Activated naive CD4-positive, alpha-beta T cell treated with anti-CD3 and anti-CD28 coated beads, Interleukin-2, amount 10 ng/mL, durations not matched to agents 7 days and 5 days (primary cell): Measurements from ENCODE around the gene TSPOAP1.
A peak's percentile ranks its signal among the peaks of the same experiment; 100 is the strongest.

Experiments
- CTCF ChIA-PET: fragments of 350-600 bp; sonication (Branson Sonifier 250); formaldehyde crosslinking; loops from one replicate; lab custom pipeline; 2021; ENCODE audit warnings: antibody characterized with exemption; lab: Charles Lee
- DNase-seq: peaks from one replicate; pipeline ENCODE4 v3.0.0-alpha.2; 2020
- H3K27ac Mint-ChIP-seq: one replicate; pipeline ENCODE4 v1.8.0; 2021; ENCODE audit warnings: mild to moderate bottlenecking, moderate library complexity, mixed read lengths
- H3K27me3 Mint-ChIP-seq: one replicate; pipeline ENCODE4 v1.8.0; 2021; ENCODE audit warnings: mild to moderate bottlenecking, mixed read lengths
- H3K36me3 Mint-ChIP-seq: one replicate; pipeline ENCODE4 v1.8.0; 2021; ENCODE audit warnings: mixed read lengths
- H3K4me1 Mint-ChIP-seq: one replicate; pipeline ENCODE4 v1.8.0; 2021; ENCODE audit warnings: mixed read lengths
- H3K4me3 Mint-ChIP-seq: one replicate; pipeline ENCODE4 v1.8.0; 2021; ENCODE audit warnings: mild to moderate bottlenecking, moderate library complexity, mixed read lengths
- H3K9me3 Mint-ChIP-seq: one replicate; pipeline ENCODE4 v1.8.0; 2021; ENCODE audit warnings: mixed read lengths

TSPOAP1 gene

DNA sequence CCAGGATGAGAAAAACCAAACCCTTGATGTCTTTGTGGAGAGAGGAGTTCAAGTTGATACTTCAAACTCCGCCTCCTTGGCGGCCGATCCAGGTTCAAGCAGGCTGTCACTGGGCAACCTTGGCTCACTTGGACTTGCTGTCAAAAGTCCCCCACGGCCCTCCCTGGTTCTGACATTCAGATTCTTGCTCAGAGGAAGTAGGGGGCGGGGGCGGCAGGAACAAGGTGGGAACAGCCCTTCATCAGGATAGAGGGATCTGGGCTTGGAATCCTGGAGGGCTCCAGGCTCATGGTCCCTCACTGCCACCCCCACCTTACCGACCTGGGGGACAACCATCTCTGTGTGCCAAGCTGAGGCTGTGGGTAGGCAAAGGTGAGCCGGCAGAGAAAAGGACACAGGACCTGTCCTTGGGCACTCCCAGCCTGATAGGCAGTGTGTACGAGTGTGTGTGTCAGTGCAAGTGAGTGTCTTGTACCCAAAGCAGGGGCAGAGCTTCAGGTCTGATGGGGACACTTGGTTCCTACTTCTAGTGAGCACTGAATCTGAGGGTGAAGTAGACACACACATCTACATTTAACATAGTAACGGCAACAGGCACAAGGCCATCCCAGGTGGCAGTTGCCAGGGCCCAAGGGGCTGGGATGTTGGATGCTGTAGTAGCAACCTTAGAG lies 6.6 kb upstream of the TSPOAP1 start:
- peak overlapping the region; percentile 99 for H3K4me3 Mint-ChIP-seq
- peaks cover 14% of the 10 kb centered on the region for H3K27me3 Mint-ChIP-seq
- peak overlapping the region; percentile 99 for H3K27ac Mint-ChIP-seq
- peak; percentile 66 for DNase-seq
- H3K36me3 Mint-ChIP-seq = peaks cover 50% of the 10 kb centered on the region
- H3K9me3 Mint-ChIP-seq = no peaks in the 10 kb centered on the region
- CTCF ChIA-PET = interaction anchor here (1.4 to 9.3 kb wide), 3 partner anchors 10 to 18 kb away, joined by 3 to 114 read pairs (median 6); partner anchors contain the start of gene SUPT4H1
- peaks cover 23% of the 10 kb centered on the region for H3K4me1 Mint-ChIP-seq

GRCh38 chr17:58334661-58335060 lies 6.1 kb upstream of the TSPOAP1 start:
- CTCF ChIA-PET = interaction anchor here (2.1 to 9.3 kb wide), 2 partner anchors 10 to 17 kb away, joined by 6 to 114 read pairs; no protein-coding TSS in a partner anchor

DNA sequence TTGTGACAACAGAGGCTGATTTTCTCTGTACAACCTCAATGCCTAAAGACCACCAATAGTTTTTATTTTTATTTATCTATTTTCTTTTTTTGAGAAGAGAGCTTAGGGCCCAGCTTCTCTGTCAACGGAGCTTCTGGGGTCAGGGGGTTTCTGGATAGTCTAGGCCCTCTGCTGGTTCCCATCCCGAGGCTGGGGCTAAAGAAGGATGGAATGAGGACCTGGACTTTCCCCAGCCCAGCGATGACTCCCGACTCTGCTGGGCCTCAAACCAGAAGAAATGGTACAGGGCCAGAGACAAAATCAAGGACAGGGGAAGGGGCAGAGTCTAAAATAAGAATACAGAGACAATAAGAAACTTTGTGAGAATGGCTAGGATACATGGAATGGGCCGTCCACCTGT lies 5.7 kb upstream of the TSPOAP1 start:
- peaks cover 49% of the 10 kb centered on the region for H3K36me3 Mint-ChIP-seq
- peak overlapping the region; percentile 99 for H3K27ac Mint-ChIP-seq
- H3K27me3 Mint-ChIP-seq = peaks cover 14% of the 10 kb centered on the region
- H3K4me1 Mint-ChIP-seq = peaks cover 25% of the 10 kb centered on the region
- no peak for DNase-seq
- CTCF ChIA-PET = interaction anchor here (1.0 to 9.3 kb wide), 3 partner anchors 11 to 18 kb away, joined by 3 to 114 read pairs (median 8); partner anchors contain the start of gene SUPT4H1
- H3K9me3 Mint-ChIP-seq = no peaks in the 10 kb centered on the region
- H3K4me3 Mint-ChIP-seq = peak overlapping the region; percentile 99

More at GRCh38 chr17:58334661-58335060, 6.1 kb upstream of the TSPOAP1 start:
- H3K4me1 Mint-ChIP-seq = peaks cover 22% of the 10 kb centered on the region
- peak overlapping the region; percentile 99 for H3K27ac Mint-ChIP-seq
- peaks cover 50% of the 10 kb centered on the region for H3K36me3 Mint-ChIP-seq
- no peaks in the 10 kb centered on the region for H3K9me3 Mint-ChIP-seq
- peak; percentile 32 for DNase-seq
- H3K27me3 Mint-ChIP-seq = peaks cover 14% of the 10 kb centered on the region
- H3K4me3 Mint-ChIP-seq = peak overlapping the region; percentile 99

DNA sequence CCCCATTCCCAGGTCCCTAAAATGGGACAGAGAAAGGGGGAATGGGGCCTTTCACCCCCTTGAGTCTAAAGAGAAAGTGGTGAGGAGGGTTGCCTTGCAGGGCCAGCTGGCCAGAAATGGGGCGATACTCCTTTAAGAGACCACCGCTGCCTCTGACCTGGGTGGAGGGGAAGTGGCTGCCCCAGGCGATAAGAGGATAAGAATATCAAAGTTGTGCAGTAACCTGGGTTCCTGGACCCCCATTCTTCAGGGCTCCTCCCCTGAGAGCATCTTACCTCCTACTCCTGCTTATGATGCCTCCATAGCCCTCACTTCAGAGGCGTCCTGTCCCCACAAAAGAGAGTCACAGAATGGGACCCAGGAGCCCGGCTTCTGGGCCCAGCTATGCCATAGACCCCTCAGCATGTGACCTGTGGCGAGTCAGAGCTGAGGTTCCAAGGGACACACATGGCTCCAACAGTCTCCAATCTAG lies 5.2 kb upstream of the TSPOAP1 start:
- Mint-ChIP-seq H3K4me1 (peaks cover 30% of the 10 kb centered on the region), H3K27me3 (peaks cover 14% of the 10 kb centered on the region), H3K9me3 (no peaks in the 10 kb centered on the region), H3K36me3 (peaks cover 46% of the 10 kb centered on the region), H3K4me3 (peak overlapping the region; percentile 99), H3K27ac (peak overlapping the region; percentile 99)
- DNase-seq = peak; percentile 62
- CTCF ChIA-PET = interaction anchor here (1.0 to 9.3 kb wide), 4 partner anchors 11 to 18 kb away, joined by 3 to 114 read pairs (median 6); partner anchors contain the start of gene SUPT4H1

GRCh38 chr17:58332778-58333735 lies 4.5 kb upstream of the TSPOAP1 start:
- H3K4me3 Mint-ChIP-seq = peak overlapping the region; percentile 99
- peak overlapping the region; percentile 99 for H3K27ac Mint-ChIP-seq
- no peaks in the 10 kb centered on the region for H3K9me3 Mint-ChIP-seq
- H3K27me3 Mint-ChIP-seq = peaks cover 14% of the 10 kb centered on the region
- DNase-seq = peak; percentile 76
- CTCF ChIA-PET = interaction anchor here (0.8 to 9.3 kb wide), 5 partner anchors 8 to 19 kb away, joined by 3 to 114 read pairs (median 3); partner anchors contain the start of gene SUPT4H1
- peaks cover 33% of the 10 kb centered on the region for H3K4me1 Mint-ChIP-seq
- peaks cover 41% of the 10 kb centered on the region for H3K36me3 Mint-ChIP-seq

GRCh38 chr17:58331815-58332777 lies 3.5 kb upstream of the TSPOAP1 start:
- DNase-seq = peak; percentile 96
- no peaks in the 10 kb centered on the region for H3K9me3 Mint-ChIP-seq
- peak overlapping the region; percentile 99 for H3K4me3 Mint-ChIP-seq
- CTCF ChIA-PET = interaction anchor here (0.7 to 9.3 kb wide), 3 partner anchors 9 to 19 kb away, joined by 3 to 114 read pairs (median 3); no protein-coding TSS in a partner anchor
- H3K4me1 Mint-ChIP-seq = peaks cover 39% of the 10 kb centered on the region
- peak overlapping the region; percentile 99 for H3K27ac Mint-ChIP-seq
- peaks cover 41% of the 10 kb centered on the region for H3K36me3 Mint-ChIP-seq
- H3K27me3 Mint-ChIP-seq = peaks cover 19% of the 10 kb centered on the region

- H3K9me3 Mint-ChIP-seq = no peaks in the 10 kb centered on the region
- peak overlapping the region; percentile 99 for H3K4me3 Mint-ChIP-seq
- peak; percentile 81 for DNase-seq
- CTCF ChIA-PET = interaction anchor here (9.3 kb wide), 1 partner anchor 14 kb away, joined by 114 read pairs; no protein-coding TSS in a partner anchor
- H3K36me3 Mint-ChIP-seq = peaks cover 44% of the 10 kb centered on the region
- peaks cover 25% of the 10 kb centered on the region for H3K27me3 Mint-ChIP-seq
- H3K27ac Mint-ChIP-seq = peak overlapping the region; percentile 99
- peaks cover 35% of the 10 kb centered on the region for H3K4me1 Mint-ChIP-seq
Observed at GRCh38 chr17:58330997-58331814, 2.6 kb upstream of the TSPOAP1 start.

- peak overlapping the region; percentile 99 for H3K4me3 Mint-ChIP-seq
- peaks cover 47% of the 10 kb centered on the region for H3K36me3 Mint-ChIP-seq
- CTCF ChIA-PET = interaction anchor here (9.3 kb wide), 1 partner anchor 14 kb away, joined by 114 read pairs; no protein-coding TSS in a partner anchor
- H3K27ac Mint-ChIP-seq = peak overlapping the region; percentile 99
- peak; percentile 40 for DNase-seq
- H3K4me1 Mint-ChIP-seq = peaks cover 33% of the 10 kb centered on the region
- no peaks in the 10 kb centered on the region for H3K9me3 Mint-ChIP-seq
- peaks cover 32% of the 10 kb centered on the region for H3K27me3 Mint-ChIP-seq
Observed at GRCh38 chr17:58330538-58330996, 2.0 kb upstream of the TSPOAP1 start.

DNA sequence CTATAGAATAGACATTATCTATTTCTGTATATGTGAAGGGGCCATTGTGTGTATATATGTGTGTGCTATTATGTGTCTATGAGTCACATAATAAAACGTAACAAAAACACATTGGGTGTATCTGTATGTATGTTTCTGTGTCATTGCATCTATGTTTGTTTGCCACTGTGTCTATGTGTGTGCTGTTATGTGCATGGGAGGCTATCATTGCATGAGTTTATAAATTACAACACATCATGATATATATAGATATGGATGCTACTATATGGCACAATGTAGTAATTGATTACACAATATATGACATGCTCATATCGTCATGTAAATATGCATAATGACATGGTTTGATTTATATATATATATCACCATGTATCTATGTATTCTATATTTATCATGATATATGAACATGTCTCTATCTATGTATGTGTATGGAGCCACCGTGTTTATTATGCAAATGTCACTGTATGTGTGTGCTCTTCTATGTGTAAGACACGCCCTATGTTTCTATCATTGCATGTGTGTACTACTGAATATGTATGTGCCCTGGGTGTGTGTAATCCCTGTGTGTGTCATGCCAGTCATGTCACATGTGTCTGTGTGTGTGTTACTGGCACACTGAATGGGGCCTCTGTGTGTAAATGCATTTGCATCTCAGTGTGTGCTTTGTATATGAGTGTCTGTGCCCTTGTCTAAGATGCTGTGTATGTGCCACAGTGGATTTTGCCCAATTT lies 1.4 kb upstream of the TSPOAP1 start:
- Mint-ChIP-seq H3K9me3 (no peaks in the 10 kb centered on the region), H3K36me3 (peaks cover 49% of the 10 kb centered on the region), H3K27me3 (peaks cover 38% of the 10 kb centered on the region), H3K27ac (peak overlapping the region; percentile 99), H3K4me1 (peaks cover 33% of the 10 kb centered on the region), H3K4me3 (peak overlapping the region; percentile 99)
- CTCF ChIA-PET = interaction anchor here (9.3 kb wide), 1 partner anchor 15 kb away, joined by 114 read pairs; no protein-coding TSS in a partner anchor
- DNase-seq = peak; percentile 56

GRCh38 chr17:58329035-58329809 lies 627 bp upstream of the TSPOAP1 start:
- H3K36me3 Mint-ChIP-seq = peaks cover 46% of the 10 kb centered on the region
- peak; percentile 85 for DNase-seq
- CTCF ChIA-PET = interaction anchor here (1.5 to 4.0 kb wide), 3 partner anchors 13 to 23 kb away, joined by 7 to 42 read pairs (median 11); partner anchors contain the start of gene SUPT4H1
- peak overlapping the region; percentile 99 for H3K4me3 Mint-ChIP-seq
- peak overlapping the region; percentile 87 for H3K27ac Mint-ChIP-seq
- peaks cover 30% of the 10 kb centered on the region for H3K4me1 Mint-ChIP-seq
- peaks cover 38% of the 10 kb centered on the region for H3K27me3 Mint-ChIP-seq
- H3K9me3 Mint-ChIP-seq = no peaks in the 10 kb centered on the region
